ENCODE measurements around the gene LHFPL2.

GRCh38 chr5:78576376-78576775 lies 72.2 kb downstream of the LHFPL2 start:
- no peak for TF ChIP-seq CTCF (IDR thresholded peaks at IDR 0.05 in 8 of 11, conservative IDR thresholded peaks at IDR 0.05 in 3 of 11)
- no peak for TF ChIP-seq POLR2A (IDR thresholded peaks at IDR 0.05)

Data from spleen (tissue), 7 donors.